HepG2 (cell line): ENCODE results near the gene SH3BGRL2. TPM values are rescaled to one million over a fixed set of nuclear protein-coding genes. Genes with fewer than 3 reads are reported as not detected.
A peak's percentile ranks its signal among the peaks of the same experiment; 100 is the strongest.

Source experiments
- CCDC6 ChIP-seq: sonication (generic); formaldehyde crosslinking; IDR thresholded peaks from 2 replicates; pipeline ENCODE4 v1.8.1; 2022; ENCODE audit warnings: mild to moderate bottlenecking, missing genetic modification reagents, moderate library complexity
- CHCHD3 ChIP-seq: sonication (generic); formaldehyde crosslinking; IDR thresholded peaks from 2 replicates; pipeline ENCODE4 v1.8.0; 2022; ENCODE audit warnings: mild to moderate bottlenecking, missing genetic modification reagents, moderate library complexity
- HNF4G ChIP-seq, 2 experiments: sonication (generic) in 1 of 2; formaldehyde crosslinking in 1 of 2; IDR thresholded peaks; 2 replicates each; pipeline versions ENCODE4 v1.4.0 to v1.6.1; 2011 to 2020; ENCODE audit warnings: borderline replicate concordance in 2 of 2, low read depth in 2 of 2, mild to moderate bottlenecking in 2 of 2, low read length in 1 of 2, missing genetic modification reagents in 1 of 2, moderate library complexity in 1 of 2
- HNRNPH1 ChIP-seq: fragments of 200-400 bp; formaldehyde crosslinking; optimal IDR thresholded peaks from 2 replicates; pipeline ENCODE3; 2017; ENCODE audit warnings: mild to moderate bottlenecking, low read depth, low read length
- KLF16 ChIP-seq, 2 experiments: sonication (generic) in 1 of 2; formaldehyde crosslinking in 1 of 2; IDR thresholded peaks; 2 replicates each; pipeline versions ENCODE4 v1.6.1 to v1.8.0; 2016 to 2023; ENCODE audit warnings: missing genetic modification reagents in 2 of 2, missing compliant biosample characterization in 1 of 2
- MXD3 ChIP-seq: IDR thresholded peaks from 2 replicates; pipeline ENCODE4 v1.6.1; 2016; ENCODE audit warnings: mild to moderate bottlenecking, missing biosample characterization, missing genetic modification reagents
- NCOA5 ChIP-seq: sonication (generic); formaldehyde crosslinking; IDR thresholded peaks from 2 replicates; pipeline ENCODE4 v1.4.0; 2020; ENCODE audit warnings: missing genetic modification reagents
- PAWR ChIP-seq: sonication (generic); formaldehyde crosslinking; IDR thresholded peaks from 2 replicates; pipeline ENCODE4 v1.4.0; 2020; ENCODE audit warnings: missing genetic modification reagents, mild to moderate bottlenecking, borderline replicate concordance
- PCBP2 ChIP-seq: fragments of 200-400 bp; formaldehyde crosslinking; optimal IDR thresholded peaks from 2 replicates; pipeline ENCODE3; 2018; ENCODE audit warnings: low read length, low read depth; ENCODE audit not compliant: poor library complexity, severe bottlenecking
- PHF20 ChIP-seq: sonication (generic); formaldehyde crosslinking; IDR thresholded peaks from 2 replicates; pipeline ENCODE4 v1.5.0; 2020; ENCODE audit warnings: mild to moderate bottlenecking, missing genetic modification reagents
- PRDM10 ChIP-seq: sonication (generic); formaldehyde crosslinking; IDR thresholded peaks from 2 replicates; pipeline ENCODE4 v1.4.0; 2020; ENCODE audit warnings: low read depth, missing genetic modification reagents
- SRSF9 ChIP-seq: fragments of 200-400 bp; formaldehyde crosslinking; IDR thresholded peaks from 2 replicates; pipeline ENCODE4 v1.6.1; 2018; ENCODE audit warnings: borderline replicate concordance, mild to moderate bottlenecking, low read depth, low read length; ENCODE audit not compliant: insufficient read depth, poor library complexity, severe bottlenecking
- ZBTB4 ChIP-seq: sonication (generic); formaldehyde crosslinking; IDR thresholded peaks from 2 replicates; pipeline ENCODE4 v1.4.0; 2020; ENCODE audit warnings: missing genetic modification reagents, mild to moderate bottlenecking, borderline replicate concordance
- ZNF251 ChIP-seq: sonication (generic); formaldehyde crosslinking; IDR thresholded peaks from 2 replicates; pipeline ENCODE4 v1.9.0; 2021; ENCODE audit warnings: mild to moderate bottlenecking, missing genetic modification reagents
- ZNF335 ChIP-seq: sonication (generic); formaldehyde crosslinking; IDR thresholded peaks from 2 replicates; pipeline ENCODE4 v1.4.0; 2020; ENCODE audit warnings: missing genetic modification reagents
- ZNF724P ChIP-seq: sonication (generic); formaldehyde crosslinking; IDR thresholded peaks from 2 replicates; pipeline ENCODE4 v1.8.0; 2022; ENCODE audit warnings: missing genetic modification reagents, borderline replicate concordance
- ZNF746 ChIP-seq: sonication (generic); formaldehyde crosslinking; IDR thresholded peaks from 2 replicates; pipeline ENCODE4 v1.8.0; 2022; ENCODE audit warnings: mild to moderate bottlenecking, missing genetic modification reagents
- polyA plus RNA-seq, 8 experiments: library from polyadenylated mRNA; depleted of rRNA in 3 of 8; stranded (reverse) in 7 of 8; unstranded in 1 of 8; fragments of >200 nt; fragmentation: Illumina TruSeq in 4 of 8; extraction: Trizol in 4 of 8; gene quantifications; 2 replicates each; pipeline versions ENCODE4 v1.2.1 to v1.2.3, GENCODE V29; 2011 to 2016; ENCODE audit warnings: low read depth in 4 of 8, missing spikeins in 1 of 8, mixed read lengths in 1 of 8; ENCODE audit not compliant: insufficient read depth in 1 of 8
- total RNA-seq, 5 experiments: library from RNA; depleted of rRNA; stranded (reverse); fragments of >200 nt; fragmentation: Illumina TruSeq; extraction: Trizol; gene quantifications; 2 replicates each; pipeline ENCODE4 v1.2.3, GENCODE V29; 2016; ENCODE audit warnings: low read depth in 1 of 5

SH3BGRL2 gene
- total and polyA plus RNA-seq, 2 of the 13 experiments (the other 11 are each of a cell fraction or from before 2014, with no cell fraction given): 10.9 to 28.8 TPM

GRCh38 chr6:79617518-79617941 lies 13.6 kb upstream of the SH3BGRL2 start (continued):
- TF ChIP-seq MXD3 (CRISPR knock-in tag) (no peak), PHF20 (no peak), PRDM10 (no peak), ZNF724P (no peak), NCOA5 (CRISPR knock-in tag) (no peak), HNRNPH1 (no peak), CCDC6 (no peak), SRSF9 (no peak), HNF4G (IDR thresholded peaks at IDR 0.05; ENCODE audit: borderline replicate concordance, low read depth, low read length) (peak; percentile 80; the same call in 1 of the 2 replicates), HNF4G (CRISPR knock-in tag; IDR thresholded peaks at IDR 0.05; ENCODE audit: borderline replicate concordance, low read depth) (no peak), ZNF335 (CRISPR knock-in tag) (no peak), ZBTB4 (CRISPR knock-in tag) (no peak), PCBP2 (no peak), KLF16 (CRISPR knock-in tag; IDR thresholded peaks at IDR 0.05) (0 out of 4 replicates have a peak, but pooled peaks of 1 of the 2 experiments have one; percentile 30), PAWR (CRISPR knock-in tag) (no peak), CHCHD3 (CRISPR knock-in tag) (no peak), ZNF746 (CRISPR knock-in tag) (no peak), ZNF251 (no peak)
